Stimulated activated CD8-positive, alpha-beta memory T cell treated with anti-CD3 and anti-CD28 coated beads, Interleukin-7, amount 100 ng/mL, for 1 hour (primary cell): Measurements from ENCODE around the gene SEC14L1.

Source experiments
- DNase-seq, 2 donors: peaks; one replicate each; pipeline ENCODE4 v3.0.0-alpha.2; 2020; ENCODE audit warnings: low read depth in 2 of 2

Gene SEC14L1

DNA sequence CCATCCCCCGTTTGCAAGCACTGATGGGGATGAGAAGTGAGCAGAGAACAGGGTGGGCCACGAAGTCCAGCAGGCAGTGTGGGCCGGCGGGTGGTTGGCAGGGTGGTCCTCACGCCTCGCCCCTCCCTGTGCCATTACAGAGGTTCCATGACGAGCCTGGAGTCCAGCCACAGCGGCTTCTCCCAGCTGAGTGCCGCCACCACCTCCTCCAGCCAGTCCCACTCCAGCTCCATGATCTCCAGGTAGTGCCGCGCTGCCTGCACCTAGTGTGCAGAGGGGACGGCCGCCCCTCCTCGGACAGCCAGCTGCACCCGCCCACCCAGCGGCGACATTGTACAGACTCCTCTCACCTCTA lies 73.0 kb downstream of the SEC14L1 start:
- DNase-seq, result no peak

- no peak for DNase-seq
These were observed 73.6 kb downstream of the SEC14L1 start for GRCh38 chr17:77214328-77214727.

DNA sequence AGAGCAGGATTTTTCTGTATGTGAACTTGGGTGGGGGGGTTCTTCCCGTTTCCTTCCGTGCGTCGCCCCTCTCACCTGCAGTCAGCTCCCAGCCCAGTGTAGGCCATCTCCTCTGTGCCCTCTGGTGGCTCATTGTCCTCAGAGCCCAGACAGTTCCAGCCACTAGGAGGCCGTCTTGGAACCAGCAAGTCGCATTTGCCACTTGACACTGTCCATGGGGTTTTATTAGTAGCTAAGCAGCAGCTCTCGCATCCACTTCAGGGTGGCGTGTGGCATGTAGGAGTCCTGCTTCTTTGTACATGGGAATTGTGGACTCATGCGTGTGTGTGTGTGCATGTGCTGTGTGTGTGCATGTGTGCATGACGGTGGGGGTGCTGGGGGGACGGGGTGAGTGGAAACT lies 74.0 kb downstream of the SEC14L1 start:
- no peak for DNase-seq

- DNase-seq, result no peak
These were observed 74.5 kb downstream of the SEC14L1 start for GRCh38 chr17:77215281-77215680.

- no peak for DNase-seq
These were observed 75.7 kb downstream of the SEC14L1 start for GRCh38 chr17:77216486-77216885.

DNA sequence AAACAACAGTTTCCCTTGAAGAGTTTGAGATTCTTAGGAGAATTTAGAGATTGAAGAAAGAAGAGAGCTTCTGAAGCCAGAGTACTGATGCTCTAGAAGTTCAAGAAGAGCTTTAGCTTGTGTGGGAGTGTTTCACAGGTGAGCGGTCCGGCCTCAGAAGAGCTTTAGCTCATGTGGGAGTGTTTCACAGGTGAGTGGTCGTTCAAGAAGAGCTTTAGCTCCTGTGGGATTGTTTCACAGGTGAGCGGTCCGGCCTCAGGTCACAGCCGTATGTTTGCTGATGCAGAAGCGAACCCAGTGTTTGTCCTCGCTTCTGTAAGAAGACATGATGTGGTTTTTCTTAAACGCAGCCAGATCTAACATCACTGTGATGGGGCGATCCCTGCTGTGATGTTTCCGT lies 76.4 kb downstream of the SEC14L1 start:
- DNase-seq, result no peak

- no peak for DNase-seq
These were observed 76.8 kb downstream of the SEC14L1 start for GRCh38 chr17:77217566-77217965.

- no peak for DNase-seq
These were observed 78.1 kb downstream of the SEC14L1 start for GRCh38 chr17:77218902-77219301.

GRCh38 chr17:77222356-77222755 lies 81.6 kb downstream of the SEC14L1 start:
- DNase-seq, result no peak

- no peak for DNase-seq
These were observed 83.1 kb downstream of the SEC14L1 start for GRCh38 chr17:77223642-77224420.

- no peak for DNase-seq
These were observed 84.5 kb downstream of the SEC14L1 start for GRCh38 chr17:77225265-77225664.

DNA sequence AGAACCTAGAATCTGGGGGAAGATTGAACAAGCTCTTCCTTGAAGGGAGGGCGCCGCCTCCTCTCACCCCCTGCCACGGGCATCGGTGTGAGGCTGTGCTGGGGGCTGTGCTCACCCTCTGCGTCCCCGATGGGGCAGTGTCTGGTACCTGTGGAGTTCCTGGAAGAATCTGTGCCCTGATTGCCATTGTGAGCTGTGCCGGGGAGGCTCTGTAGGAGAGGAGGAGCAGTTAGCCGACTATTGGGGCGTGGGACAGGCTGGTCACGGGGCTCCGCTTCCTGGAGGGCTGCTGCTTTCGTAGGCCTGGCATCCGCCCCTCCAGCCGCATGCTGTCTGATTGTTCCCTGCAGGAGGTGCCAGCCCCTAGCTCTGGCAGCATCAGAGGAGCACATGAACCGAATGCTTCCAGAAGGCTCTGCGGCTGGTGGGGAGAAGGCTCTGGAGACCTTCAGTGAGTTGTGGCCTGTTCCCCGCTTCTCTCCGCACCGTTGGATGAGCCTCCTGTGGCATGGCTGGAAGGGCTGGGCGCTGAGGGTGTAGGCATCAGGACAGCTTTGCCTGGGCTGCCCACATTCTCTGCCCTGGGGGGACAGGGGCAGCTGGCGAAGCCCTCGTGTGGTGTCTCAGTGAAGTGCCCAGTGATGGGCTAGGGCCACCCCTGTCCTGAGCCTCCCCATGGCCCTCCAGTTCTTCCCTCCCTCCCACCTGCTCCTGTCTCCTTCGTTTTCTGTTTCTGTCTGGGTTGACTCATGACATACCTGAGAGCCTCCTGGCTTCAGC lies 86.9 kb downstream of the SEC14L1 start:
- DNase-seq, result no peak

- no peak for DNase-seq
These were observed 87.5 kb downstream of the SEC14L1 start for GRCh38 chr17:77228241-77228752.

DNA sequence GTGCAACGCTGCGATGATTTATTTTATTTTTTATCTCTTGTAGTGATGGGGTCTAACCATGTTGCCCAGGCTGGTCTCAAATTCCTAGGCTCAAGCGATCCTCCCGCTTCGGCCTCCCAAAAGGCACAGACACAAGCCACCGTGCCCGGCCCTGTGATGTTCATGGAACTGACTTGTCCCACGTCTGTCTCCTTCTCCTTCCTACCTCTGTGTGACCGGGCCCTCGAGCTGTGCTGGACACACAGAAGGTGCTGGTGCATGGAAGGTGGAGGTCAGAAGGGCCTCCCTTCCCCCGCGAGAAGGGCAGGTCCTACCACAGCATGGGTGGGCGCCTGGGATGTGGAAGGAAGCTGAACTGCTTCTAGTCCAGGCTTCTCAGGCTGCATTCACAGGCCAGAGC lies 88.0 kb downstream of the SEC14L1 start:
- DNase-seq, result no peak

DNA sequence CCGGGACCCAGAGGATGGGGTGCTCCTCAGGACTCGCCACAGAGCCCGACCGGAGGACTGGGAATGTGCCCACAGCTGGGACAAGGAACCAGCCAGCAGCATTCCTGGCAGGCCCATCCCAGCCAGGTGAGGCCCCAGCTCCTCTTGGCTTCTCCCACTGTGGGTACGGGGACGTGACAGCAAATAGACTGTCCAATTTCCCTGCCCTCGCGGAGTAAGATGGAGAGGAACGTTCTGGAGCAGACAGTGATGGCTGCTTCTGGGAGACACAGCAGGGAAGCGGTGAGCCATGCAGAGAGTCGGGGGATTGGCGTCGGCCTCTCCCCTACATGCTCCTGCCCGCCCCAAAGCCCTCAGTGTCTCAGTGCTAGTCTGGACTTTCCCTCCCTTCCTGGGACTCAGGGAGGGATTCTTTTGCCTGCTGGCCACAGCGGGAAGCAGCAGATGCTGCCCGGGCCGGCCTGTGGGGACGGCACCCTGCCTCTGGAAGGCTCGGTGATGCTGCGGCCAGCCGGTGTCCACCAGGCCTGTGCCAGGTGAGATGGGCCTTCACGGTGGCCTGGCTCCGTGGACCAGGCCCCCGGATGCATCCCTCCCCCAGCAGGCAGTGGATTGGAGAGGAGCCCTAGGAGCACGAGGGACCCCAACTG lies 89.1 kb downstream of the SEC14L1 start:
- no peak for DNase-seq

- no peak for DNase-seq
These were observed 89.7 kb downstream of the SEC14L1 start for GRCh38 chr17:77230436-77230830.

- DNase-seq, result no peak
These were observed 90.5 kb downstream of the SEC14L1 start for GRCh38 chr17:77231076-77231871.

GRCh38 chr17:77233127-77233526 lies 92.4 kb downstream of the SEC14L1 start:
- DNase-seq, result no peak

DNA sequence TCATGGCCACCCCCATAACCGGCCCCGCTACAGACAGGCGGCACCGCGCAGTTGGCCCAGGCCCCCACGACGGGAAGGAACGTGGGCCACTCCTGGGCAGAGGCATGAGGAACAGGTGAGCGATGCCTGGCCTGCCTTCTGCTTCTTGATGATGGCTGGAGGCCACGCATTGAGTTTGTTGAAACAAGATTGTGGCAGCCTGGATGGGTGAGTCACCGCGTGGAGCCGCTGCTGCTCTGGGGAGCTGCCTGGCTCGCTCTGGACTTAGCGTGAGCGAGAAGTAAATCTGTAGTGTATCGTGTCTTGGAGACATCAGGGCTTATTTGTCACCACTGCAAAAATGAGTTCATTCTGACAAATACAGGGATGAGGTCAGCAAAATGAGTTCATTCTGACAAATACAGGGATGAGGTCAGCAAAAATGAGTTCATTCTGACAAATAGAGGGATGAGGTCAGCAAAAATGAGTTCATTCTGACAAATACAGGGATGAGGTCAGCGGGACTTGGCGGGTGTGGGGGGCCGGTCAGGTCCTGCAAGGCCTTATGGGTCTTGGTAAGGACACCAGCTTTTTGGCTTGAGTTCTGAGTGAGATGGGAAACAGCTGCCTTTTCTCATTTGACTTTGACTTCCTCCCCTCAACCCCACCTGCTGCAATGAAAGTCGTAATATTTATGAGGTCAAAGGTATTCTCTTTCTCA lies 93.0 kb downstream of the SEC14L1 start:
- no peak for DNase-seq

DNA sequence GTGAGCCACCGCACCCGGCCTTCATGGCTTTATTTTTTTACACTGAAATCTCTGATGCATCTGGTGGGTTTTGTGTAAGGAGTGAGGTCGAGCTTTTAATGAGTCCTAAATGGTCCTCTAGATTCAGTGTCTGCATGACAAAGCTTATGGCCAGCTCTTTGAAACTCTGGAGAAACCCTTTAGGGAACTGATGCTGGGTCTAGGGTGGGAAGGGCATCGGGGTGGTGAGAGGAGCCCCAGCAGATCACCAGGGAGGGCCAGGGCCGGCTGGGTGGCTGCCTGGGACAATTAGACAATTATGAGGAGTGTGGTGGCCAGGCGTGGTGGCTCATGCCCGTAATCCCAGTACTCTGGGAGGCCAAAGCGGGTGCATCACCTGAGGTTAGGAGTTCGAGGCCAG lies 93.9 kb downstream of the SEC14L1 start:
- no peak for DNase-seq

- no peak for DNase-seq
These were observed 94.7 kb downstream of the SEC14L1 start for GRCh38 chr17:77235370-77235941.
